Right forelimb (tissue), 1 donor: ENCODE data around the gene WWOX.

Experiments used
- DNase-seq: peaks from one replicate; pipeline ENCODE4 v3.0.0-alpha.2; 2018

Gene WWOX

DNA sequence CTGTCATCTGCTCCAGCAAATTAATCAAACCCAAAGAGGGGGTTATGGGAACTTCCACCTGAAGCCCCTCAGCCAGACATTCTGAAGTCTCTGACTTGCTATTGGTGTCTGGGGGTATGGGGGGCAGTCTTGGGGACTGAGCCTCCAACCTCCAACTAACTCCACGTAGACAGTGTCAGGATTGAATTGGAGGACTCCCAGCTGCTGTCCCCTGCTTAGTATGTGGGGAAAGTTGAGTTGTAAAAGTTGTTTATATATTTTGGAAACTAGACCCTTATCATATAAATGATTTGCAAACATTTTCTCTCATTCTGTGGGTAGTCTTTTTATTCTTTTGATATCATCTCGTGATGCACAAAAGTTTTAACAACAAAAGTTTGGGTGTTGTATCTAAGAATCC, 689.2 kb downstream of the WWOX start:
- DNase-seq = no peak

DNA sequence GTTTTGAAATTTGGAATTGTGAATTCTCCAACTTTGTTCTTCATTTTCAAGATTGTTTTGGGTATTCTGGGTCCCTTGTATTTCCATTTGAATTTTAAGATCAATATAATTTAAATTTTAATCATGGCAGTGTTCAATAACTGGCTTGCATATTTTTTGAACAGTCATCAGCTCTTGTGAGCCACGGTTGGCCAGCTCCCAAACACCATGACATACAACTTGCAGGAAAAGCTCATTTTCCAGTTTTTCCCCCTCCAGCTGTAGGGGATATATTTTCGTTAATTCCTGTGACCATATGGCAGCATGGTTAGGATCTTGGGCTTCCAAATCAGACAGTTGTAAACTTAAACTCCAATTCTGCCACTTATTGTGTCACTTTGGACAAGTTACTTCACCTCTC, 690.1 kb downstream of the WWOX start:
- no peak for DNase-seq

DNA sequence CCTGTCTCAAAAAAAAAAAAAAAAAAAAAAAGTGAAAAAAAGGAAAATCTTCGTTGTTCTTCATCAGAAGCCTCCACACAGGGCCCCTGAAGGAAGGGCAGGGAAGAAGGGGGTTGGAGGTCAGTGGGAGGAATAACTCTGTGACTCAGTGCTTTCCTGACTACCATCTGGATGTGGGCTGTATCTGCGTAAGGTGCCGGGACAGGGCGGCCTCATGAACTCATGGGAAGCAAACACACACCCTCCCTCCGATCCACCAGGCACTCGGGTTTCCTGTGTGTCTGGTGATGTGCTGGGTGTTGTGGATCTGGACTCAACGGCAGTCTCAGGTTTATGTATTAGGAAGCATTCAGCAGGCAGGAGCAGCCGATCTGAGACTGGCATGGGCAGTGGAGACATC, 691.6 kb downstream of the WWOX start:
- DNase-seq = no peak

DNA sequence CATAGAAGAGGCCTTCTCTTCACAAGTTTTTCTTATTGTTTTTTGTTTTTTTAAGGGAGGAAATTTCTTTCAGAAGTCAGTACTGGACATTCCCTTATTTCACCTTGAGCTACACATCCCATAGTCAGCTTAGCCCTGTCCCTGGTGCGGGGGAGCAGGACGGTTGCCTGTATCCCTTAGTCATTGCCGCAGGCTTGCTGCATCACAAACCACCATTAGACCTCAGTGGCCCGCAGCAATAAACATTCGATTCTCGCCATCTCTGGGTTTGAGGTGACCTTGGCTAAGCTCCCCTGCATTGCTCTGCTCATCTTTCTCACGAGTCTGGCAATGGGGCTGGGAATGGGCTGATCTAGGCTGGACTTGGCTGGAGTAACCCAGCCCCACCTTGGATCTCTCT, 692.5 kb downstream of the WWOX start:
- no peak for DNase-seq

DNA sequence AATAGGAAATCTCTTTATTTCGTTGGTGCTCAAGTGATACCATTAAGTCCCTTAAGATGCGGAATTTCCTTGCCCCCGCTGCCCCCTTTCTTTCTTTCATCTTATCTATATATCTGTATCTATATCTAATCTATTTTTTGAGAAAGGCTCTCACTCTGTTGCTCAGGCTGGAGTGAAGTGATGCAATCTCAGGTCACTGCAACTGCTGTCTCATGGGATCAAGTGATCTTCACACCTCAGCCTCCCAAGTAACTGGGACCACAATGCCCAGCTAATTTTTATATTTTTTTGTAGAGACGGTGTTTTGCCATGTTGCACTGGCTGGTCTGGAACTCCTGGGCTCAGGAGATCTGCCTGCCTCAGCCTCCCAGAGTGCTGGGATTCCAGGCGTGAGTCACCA, 693.5 kb downstream of the WWOX start:
- DNase-seq = no peak

DNA sequence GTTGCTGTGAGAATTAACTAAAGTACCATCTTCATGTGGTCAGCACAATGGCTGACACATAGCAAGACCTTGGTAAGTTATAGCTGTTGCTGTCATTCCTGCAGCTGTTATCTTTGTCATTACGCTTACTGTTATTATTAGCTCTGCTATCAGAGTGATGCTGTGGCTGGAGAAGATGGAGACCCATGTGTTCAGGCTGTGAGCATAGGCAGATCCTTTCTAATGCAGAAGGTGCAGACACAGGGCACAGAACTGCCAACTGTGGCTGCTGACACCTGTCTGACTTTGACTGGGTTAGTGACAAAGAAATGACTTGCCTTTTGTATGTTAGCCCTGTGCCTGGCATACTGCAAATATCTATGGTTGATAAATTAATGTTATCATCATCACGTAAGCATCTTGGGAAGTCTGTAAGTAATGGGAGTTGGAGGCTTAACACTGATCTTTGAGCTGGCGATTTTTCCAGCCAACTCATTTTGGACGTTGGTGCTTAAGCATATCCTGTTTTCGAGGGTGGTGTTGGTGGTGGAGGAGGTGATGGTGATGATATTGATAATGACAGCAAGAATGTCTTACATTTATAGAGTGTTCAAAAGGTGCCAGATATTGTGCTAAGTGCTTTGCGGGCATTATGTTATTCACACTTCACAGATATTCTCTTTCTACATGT, 695.3 kb downstream of the WWOX start:
- DNase-seq = no peak

DNA sequence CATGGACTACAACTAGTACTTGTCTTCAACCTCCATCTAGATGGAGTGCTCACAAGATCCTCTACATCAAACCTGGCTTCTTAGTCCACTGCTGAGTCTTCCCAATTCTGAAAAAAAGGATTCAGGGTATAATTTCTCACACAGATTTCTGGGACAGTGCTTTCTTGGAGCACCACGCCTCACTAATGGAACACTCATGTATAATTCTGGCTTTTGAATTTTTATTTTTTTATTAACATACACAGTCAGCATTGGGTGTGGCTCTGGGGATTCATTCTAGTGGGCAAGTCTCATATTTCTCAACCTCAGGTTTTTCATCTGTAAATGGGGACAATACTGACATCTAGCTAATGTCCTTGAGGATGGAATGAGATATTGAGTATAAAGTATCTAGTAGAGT, 696.0 kb downstream of the WWOX start:
- no peak for DNase-seq

DNA sequence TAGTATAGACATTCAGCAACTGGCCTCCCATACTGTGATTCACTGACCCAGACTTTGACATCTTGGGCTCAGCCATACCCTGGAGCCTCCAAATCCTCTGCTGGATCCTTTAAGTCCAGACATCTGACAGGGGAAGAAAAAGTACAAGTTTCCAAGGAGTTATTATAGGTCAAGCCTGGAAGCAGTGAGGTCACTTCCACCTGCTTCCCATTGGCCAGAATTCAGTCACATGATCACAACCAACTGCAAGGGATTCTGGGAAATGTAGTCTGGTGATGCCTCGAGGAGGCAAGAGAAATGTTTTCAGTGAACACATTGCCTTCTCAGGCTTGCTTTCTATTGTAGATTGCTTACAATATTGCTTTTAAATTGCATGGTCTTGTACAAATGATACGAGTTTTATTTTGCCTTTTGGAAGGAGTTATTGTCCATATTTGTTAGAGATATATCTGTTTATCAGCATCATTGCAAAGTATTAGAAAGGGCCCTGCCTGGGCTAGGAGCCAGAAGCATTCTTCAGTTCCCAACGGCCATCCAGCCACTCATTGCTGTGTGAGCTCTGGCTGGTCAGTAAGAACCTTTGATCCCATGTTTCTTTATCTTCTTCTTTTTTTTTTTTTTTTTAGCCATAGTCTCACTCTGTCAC, 696.9 kb downstream of the WWOX start:
- no peak for DNase-seq

DNA sequence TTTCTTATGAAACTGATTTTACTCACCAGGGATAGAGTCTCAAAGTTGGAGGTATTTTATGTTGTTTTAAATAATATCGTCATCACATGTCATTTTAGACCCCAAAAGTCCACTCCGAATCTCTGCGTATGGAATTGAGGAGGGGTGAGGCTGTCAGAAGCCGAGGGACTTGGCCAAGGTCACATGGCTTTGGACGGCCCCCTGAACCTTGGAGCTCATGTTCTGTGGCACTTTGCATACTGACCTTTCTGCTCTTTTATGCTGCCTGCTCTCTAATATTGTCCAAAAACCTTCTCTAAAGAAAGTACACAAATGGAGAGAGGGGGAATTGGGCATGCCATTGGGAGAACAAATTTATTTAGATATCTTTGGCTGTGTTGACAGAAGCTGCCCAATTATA, 700.0 kb downstream of the WWOX start:
- DNase-seq = no peak

DNA sequence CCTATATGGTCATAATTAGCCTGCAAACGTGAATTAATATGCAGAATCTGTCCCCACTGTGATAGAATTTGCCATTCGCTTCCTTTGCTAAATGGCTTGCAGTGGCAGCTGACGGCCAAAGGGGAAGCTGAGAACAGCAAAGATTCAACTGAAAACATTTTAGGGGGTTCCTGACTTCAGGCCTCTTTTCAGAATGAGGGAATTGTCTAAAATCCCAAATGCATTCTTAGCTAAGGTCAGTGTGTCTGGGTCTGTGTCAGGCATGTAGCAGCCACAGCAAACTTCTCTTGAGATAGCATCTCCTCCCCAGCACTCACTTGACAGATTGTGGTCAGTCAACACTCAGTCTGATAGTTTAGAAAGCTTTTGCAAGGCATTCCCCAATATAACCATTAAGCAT, 701.1 kb downstream of the WWOX start:
- DNase-seq = no peak

DNA sequence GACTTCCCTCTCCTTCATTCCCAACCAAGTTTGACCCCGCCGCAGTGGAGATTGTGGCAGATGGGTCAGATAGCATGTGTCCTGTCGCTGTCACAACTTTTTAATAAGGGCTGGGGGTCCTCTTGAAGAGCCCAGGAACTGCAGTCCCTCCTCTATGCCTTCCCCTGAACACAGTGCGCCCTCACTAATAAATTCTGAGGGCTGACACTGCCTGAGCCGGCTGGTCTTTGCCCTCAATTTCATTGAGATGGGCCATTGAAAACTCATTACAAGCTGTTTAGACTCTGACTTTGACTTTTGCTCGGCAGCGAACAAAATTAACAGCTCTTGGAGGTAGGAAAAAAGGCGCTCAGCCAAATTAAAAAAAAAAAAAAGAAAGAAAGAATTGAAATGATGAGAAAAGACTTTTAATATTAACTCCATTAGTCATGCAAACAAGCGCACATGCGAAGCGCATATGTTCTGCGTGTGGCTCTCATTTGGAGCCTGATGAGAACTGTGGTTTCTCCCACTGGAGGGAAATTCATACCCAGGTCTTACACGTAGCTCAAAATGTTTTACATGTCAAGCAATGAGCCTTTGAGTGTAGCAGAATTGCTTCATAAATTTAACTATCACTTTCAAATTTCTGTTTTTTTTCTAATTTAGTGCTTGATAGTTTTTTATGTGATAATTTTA, 704.7 kb downstream of the WWOX start:
- no peak for DNase-seq

DNA sequence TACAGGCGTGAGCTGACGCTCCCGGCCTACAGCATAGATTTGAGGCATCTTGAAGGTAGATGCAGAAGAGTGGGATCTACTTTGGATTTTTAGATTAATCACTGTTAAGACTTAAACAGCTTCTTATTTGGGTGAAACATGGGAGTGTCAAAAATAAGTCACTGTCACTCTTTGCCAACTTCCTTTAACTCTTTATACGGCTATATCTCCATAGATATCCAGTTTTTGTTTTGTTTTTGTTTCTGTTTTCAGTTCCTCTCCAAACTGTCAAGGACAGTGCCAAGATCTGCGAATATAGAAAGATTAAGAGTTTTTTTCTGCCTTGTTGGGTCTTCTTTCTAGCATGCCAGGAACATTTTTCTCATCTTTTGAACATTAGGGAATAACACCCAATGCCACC, 706.1 kb downstream of the WWOX start:
- no peak for DNase-seq

DNA sequence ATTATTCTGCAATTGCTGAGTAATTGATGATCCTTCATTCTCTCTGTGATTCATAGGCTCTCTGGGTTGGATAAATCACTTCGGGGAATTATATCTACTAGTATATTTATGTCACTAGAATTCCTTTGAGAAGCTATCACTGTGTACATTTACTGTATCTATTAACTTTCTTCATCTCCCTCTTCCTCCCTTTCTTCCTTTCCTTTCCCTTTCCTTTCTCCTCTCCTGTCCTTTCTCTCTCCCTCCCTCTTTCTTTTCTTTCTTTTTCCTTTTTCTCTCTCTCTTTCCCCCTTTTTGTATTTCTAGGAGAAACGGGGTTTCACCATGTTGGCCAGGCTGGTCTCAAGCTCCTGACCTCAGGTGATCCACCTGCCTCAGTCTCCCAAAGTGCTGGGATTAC, 711.8 kb downstream of the WWOX start:
- no peak for DNase-seq

DNA sequence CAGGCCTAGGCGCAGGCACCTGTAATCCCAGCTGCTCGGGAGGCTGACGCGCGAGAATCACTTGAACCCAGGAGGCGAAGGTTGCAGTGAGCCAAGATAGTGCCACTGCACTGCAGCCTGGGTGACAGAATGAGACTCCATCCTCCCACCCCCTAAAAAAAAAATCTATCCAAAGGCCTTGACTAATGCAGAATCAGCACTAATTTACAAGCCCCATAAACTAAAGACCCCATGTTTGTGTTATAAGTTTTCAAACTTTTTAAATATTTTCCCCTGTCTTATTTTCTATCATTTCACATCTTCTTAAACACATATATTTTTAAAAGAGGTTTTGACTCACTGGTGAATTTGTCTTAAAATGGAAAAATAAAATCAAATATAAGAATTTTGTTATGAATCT, 713.1 kb downstream of the WWOX start:
- no peak for DNase-seq

DNA sequence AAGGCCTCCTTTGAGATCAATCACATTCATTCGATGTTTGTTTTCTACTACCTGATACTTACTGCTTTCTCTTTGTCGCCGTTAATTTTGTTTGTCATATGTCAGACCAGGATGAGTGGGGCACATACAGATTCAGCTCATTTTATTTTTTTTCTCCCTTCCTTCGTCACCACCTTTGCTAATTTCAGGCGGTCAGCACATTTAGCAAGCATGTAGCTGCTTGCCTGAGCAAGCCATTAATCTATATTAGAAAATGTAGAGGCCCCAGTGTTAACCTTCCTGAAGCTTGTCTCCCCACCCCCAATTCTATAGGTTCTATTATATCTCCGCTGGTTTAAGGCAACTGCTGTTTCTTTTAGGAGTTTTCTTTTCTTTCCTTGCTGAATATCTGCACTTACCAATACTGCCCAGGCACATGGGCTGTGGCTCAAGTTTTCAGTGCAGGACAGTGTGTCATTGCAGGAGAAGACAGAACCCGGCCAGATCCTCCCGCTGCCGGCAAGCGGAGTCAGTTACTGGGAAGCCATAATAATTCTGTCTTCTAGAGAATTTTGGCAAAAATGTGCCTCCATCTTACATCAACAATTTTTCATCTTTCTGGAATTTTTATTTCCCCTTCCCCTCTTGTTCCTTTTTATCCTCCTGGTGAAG, 714.3 kb downstream of the WWOX start:
- DNase-seq = no peak

DNA sequence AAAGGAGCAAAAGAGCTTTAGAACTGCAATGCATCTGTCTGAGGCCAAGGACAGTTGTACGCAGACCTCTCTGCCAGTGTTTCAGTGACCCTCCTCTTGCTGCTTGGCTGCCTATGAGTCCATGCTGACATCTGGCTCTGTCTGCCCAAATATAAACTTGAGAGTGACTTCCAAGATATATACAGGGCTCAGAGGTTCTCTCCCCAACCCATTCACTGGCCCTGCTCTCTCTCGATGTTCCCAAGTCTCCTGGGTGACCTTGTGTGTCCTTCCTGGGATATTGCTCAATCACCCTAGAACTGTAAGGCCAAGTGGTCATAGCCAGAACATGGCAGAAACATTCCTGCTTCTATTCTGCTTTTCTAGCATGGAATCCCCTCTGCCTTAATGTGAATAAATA, 716.3 kb downstream of the WWOX start:
- no peak for DNase-seq

DNA sequence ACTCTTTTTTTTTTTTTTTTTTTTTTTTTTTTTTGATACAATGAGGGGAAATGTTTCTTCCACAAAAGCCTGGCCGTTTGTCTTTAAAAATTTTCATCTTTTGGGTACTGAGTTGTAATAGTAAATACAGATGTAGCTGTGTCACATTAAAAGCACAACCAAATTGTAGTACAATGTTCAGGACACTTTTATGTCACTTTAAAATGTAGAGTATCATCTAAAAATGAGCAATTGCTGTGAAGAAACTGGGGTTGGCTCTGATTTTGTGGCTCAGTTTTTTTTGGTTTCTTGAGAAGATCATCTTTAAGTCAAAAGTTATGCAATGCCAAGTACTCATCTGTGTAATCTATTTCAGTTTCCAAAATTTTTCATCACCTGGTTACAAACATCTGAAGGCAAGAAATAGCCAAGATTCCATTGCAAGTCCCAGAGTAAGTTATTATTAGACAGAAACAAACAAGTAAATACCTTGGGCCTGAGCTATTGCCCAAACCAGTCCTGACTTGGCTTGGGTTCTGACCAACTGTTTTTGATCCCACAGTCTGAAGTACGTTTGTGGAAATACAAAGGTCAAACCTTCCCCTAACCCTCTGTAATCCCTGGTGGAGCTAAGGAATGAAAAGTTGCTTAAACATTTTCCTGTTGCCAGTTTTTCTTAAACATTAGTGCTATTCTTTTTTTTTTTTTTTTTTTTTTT, 717.2 kb downstream of the WWOX start:
- DNase-seq = peak; percentile 64

DNA sequence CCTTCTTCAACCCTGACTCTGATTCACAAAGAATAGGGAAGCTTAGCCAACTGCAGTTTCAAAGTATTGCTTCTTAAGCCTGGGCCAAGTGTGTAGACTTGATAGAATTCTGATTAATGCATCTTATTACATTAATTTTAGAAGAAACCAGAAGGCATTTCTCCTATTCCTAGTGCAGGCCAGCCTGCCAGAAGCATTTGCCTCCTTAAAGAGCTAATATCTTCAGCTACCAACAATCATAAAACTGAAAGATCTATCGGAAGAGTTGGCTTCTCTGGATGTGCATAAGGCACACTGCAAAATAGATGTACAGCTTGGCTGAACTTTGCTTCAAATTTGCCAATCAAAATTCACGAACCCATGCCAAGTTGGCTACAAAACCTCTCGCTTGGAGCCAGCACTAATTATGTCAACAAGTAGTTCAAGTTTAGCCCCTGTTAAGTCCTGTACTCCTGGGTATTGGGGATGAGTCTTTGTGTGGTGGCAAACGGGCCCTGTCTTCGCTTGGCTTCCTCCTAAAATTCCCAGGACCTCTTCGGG, 717.8 kb downstream of the WWOX start:
- DNase-seq = peak; percentile 68

DNA sequence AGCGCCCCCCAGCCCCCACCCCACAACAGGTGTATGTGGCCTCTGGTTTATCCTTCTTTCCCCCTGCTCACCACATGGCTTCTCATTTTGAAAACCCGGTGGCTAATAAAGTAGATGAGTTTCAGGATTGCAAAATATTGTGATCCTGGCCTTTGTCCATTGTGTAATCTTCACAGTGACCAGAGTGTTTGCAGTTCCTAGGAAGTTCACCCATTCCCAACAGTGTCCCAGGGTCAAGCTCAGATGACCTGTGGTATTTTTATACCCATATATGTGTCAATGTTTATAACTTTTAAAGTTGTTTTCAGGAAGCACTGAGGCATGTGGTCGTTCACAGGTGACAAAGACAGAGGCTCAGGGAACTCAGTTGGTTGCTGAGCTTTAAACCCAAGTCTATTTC, 721.9 kb downstream of the WWOX start:
- DNase-seq = no peak

DNA sequence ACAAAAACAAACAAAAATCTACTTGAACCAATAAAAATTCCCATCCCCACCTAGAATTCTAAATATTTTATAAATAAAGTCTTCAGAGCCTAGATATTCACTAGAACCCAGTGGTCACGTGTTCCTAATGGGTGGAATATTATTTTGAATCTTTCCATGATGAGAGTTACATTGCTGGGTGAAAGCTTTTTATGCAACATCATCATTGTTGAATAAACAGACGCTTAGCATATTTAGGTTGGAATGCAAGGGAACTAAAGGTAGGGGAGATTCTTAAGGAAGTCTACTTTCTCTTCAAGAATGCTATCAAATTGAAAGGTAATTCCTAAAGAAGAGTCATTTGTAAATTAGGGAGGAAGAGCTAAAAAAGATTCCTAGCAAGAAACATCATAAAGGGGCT, 723.1 kb downstream of the WWOX start:
- no peak for DNase-seq

DNA sequence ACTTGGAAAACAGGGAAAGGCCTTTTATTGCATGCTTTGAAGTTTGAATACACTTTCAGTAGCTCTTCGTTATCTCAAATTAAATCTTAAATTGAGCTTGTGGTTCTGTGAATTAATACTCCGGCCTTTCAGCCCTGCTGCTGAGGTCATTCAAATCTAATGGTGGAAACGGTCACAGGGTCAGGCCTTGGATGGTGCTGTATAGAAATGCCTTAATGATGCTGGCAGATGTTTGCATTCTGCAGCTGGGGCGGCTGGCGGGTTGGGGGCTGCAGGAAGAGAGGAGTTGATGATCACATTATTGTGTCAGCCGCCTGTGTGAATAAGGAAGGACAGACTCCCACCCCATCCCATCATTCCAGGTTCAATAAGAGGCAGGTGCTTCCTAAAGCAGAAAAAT, 723.6 kb downstream of the WWOX start:
- no peak for DNase-seq

DNA sequence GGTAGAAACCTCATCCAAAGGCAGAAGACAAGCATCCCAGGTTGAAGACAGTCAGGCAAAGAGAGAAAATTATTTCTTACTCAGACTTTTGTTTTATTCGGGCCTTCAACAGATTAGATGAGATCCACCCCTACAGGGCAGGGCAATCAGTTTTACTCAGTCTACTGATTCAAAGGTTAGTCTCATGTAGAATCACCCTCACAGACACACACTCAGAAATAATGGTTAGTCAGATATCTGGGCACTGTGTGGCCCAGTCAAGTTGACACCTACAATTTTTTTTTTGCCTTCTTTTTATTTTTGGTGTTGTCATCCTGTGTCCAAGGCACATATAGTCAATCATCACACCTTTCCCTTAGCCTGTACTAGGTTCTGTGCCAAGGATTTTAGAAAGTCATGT, 729.8 kb downstream of the WWOX start:
- DNase-seq = no peak

DNA sequence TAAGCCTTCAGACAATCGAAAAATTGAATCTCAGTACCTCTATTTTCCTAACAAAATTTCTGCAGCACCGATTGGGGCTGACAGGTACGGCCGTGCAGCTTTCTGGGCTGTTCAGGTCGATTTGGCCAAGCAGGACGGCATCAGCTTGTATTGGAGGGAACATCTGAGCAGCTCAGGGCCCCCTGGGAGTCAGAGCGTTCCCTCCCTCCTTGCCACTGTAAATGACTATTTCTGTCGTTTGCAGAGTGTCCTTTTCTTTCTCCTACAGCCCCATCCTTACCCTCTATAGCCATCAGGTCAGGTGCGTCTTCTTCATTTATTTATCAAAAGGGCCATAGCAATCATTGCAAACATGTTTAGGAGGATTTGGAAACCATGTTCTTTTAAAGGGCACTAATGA, 731.1 kb downstream of the WWOX start:
- DNase-seq = no peak
